ENCODE measurements around the gene PTGES3.

PTGES3 gene

GRCh38 chr12:56629459-56630179 lies 58.5 kb downstream of the PTGES3 start:
- DNase-seq, result peak; percentile 62

GRCh38 chr12:56628671-56629458 lies 59.2 kb downstream of the PTGES3 start:
- peak; percentile 51 for DNase-seq

DNA sequence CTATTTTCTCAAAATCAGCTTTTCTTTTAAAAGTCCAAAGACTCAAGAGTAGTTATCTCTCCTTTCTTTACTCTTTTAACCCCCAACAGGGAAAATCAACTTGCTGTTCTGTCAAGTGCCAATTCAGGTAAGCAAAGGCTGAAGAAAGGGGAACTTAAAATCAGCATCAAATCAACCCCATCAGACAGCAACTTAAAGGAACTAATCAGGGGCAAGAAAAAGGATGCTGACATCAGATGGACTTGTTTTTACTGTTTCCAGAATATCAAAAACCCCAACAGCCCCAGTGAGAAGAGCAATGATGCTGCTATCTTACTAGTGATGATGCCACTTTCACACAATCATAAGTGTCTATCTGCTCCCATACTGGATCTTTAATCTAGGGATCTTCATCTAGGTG lies 61.4 kb downstream of the PTGES3 start:
- no peak for DNase-seq

GRCh38 chr12:56622535-56622934 lies 65.5 kb downstream of the PTGES3 start:
- DNase-seq, result no peak

GRCh38 chr12:56616925-56617324 lies 71.2 kb downstream of the PTGES3 start:
- DNase-seq, result no peak

DNA sequence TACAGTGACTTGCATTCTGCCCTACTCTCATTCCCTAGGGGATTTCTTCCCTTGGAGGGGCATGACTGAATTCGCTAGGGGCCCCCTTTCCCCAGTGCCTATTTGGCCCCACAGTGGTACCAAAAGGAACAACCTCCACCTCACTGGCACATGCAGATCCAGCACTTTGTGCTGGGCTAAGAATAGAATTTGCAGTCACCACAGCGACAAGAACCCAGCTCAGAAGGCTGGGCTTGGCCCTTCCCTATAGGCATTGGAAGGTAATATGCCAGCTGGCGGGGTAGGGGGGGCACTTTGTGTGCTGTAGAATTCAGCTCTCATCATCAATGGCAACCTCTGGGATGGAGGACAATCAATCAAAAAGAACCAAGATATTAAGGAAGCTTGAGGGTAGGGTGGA lies 71.8 kb downstream of the PTGES3 start:
- no peak for DNase-seq

GRCh38 chr12:56614627-56615026 lies 73.5 kb downstream of the PTGES3 start:
- no peak for DNase-seq

Measured in right kidney (tissue), 1 donor.